Spleen (tissue), 11 donors: Measurements from ENCODE around the gene RIMKLA. TPM values are rescaled to one million over a fixed set of nuclear protein-coding genes. Genes with fewer than 3 reads are reported as not detected.

Experiments
- DNase-seq: peaks from one replicate; pipeline ENCODE4 v3.0.0-alpha.2; 2020
- H3K27ac ChIP-seq, 8 donors: fragments of 200-600 bp; sonication (generic) in 7 of 8; 1 replicate in 4 of 8; 2 replicates in 4 of 8; pipeline versions ENCODE4 v1.5.0 to v1.8.0; 2016 to 2021; ENCODE audit warnings: inconsistent platforms in 4 of 8, mild to moderate bottlenecking in 4 of 8, moderate library complexity in 1 of 8
- H3K27me3 ChIP-seq, 7 donors: fragments of 200-600 bp; sonication (generic) in 6 of 7; replicated peaks in 1 of 7; 1 replicate in 4 of 7; 2 replicates in 3 of 7; pipeline versions ENCODE4 v1.5.0 to v1.8.0; 2016 to 2021; ENCODE audit warnings: inconsistent platforms in 3 of 7, mild to moderate bottlenecking in 1 of 7
- H3K36me3 ChIP-seq, 6 donors: fragments of 200-600 bp; sonication (generic) in 5 of 6; 1 replicate in 4 of 6; 2 replicates in 2 of 6; pipeline versions ENCODE4 v1.5.0 to v1.8.0; 2016 to 2021; ENCODE audit warnings: inconsistent platforms in 2 of 6
- H3K4me1 ChIP-seq, 6 donors: fragments of 200-600 bp; sonication (generic) in 5 of 6; 1 replicate in 3 of 6; 2 replicates in 3 of 6; pipeline versions ENCODE4 v1.5.0 to v1.8.0; 2016 to 2021; ENCODE audit warnings: inconsistent platforms in 3 of 6
- H3K4me3 ChIP-seq, 8 donors: fragments of 200-600 bp; sonication (generic) in 7 of 8; 1 replicate in 4 of 8; 2 replicates in 4 of 8; pipeline versions ENCODE4 v1.5.0 to v1.8.0; 2016 to 2021; ENCODE audit warnings: inconsistent platforms in 4 of 8, mild to moderate bottlenecking in 4 of 8, moderate library complexity in 2 of 8
- H3K9me3 ChIP-seq, 8 donors: fragments of 200-600 bp; sonication (generic) in 7 of 8; 1 replicate in 4 of 8; 2 replicates in 4 of 8; pipeline versions ENCODE4 v1.5.0 to v1.8.0; 2016 to 2021; ENCODE audit warnings: inconsistent platforms in 4 of 8
- CTCF ChIP-seq, 11 experiments: fragments of 200-600 bp in 7 of 11; fragments of 450-650 bp in 4 of 11; sonication (generic) in 4 of 11; IDR thresholded peaks in 8 of 11; conservative IDR thresholded peaks in 3 of 11; 1 replicate in 7 of 11; 2 replicates in 4 of 11; pipeline versions ENCODE4 v1.4.0 to v1.8.0; 2016 to 2021; ENCODE audit warnings: antibody characterized with exemption in 11 of 11, inconsistent platforms in 4 of 11, mild to moderate bottlenecking in 1 of 11
- POLR2A ChIP-seq, 3 donors: fragments of 450-650 bp; IDR thresholded peaks; one replicate each; pipeline ENCODE4 v1.5.1; 2017; ENCODE audit warnings: antibody characterized with exemption in 3 of 3, mild to moderate bottlenecking in 1 of 3
- POLR2AphosphoS5 ChIP-seq, 3 donors: sonication (generic); formaldehyde crosslinking; IDR thresholded peaks; one replicate each; pipeline ENCODE4 v1.5.1; 2017; ENCODE audit warnings: antibody characterized with exemption in 3 of 3
- WGBS, 5 donors: extraction: QIAGEN DNeasy Blood & Tissue Kit in 3 of 5; methylation state at CpG; one replicate each; pipeline versions ENCODE4 v1.1.5 to v1.1.7; 2013 to 2018; 5-methylcytosine and 5-hydroxymethylcytosine counted together
- intact Hi-C: fragments of 100-400 bp; cut with DNase I; formaldehyde crosslinking; loops from one replicate; pipeline ENCODE4 v1.15.0; 2023; ENCODE audit warnings: low total_unique reads
- polyA plus RNA-seq, 3 donors: library from polyadenylated mRNA; stranded (reverse); fragments of 200-250 nt; gene quantifications; one replicate each; pipeline ENCODE4 v1.2.1, GENCODE V29; 2013
- total RNA-seq, 7 donors: library from RNA; depleted of rRNA in 3 of 7; stranded (reverse); fragments of >200 nt in 3 of 7; fragmentation: NEBNext Ultra II Directional in 4 of 7; extraction: Animal tissue kit (Norgen Biotek cat#: 25700) in 4 of 7; gene quantifications; one replicate each; pipeline versions ENCODE4 v1.1.0 to v1.2.1, GENCODE V29; 2016 to 2021
- donor health status: healthy with polysubstance abuse.
- donor health status: DM: no; HTN: no; CAD: no; lungs with moderate emphysema.
- donor health status: DM: no; HTN: no; CAD: no.
- donor health status: Bipolar disorder and iron deficiency.
- donor health status: healthy.
- donor health status: DM: no; HTN: no; CAD: no.
- donor health status: DM: yes; HTN: yes; CAD: no.

Gene RIMKLA
- total and polyA plus RNA-seq, 10 donors = 0.06 to 1.4 (median 0.28) TPM

- H3K4me3 ChIP-seq = peak overlapping the region; percentile 80 to 99 (median 98)
- H3K27me3 ChIP-seq = no peaks in the 10 kb centered on the region
- intact Hi-C loops = loop anchor here (10.0 kb wide), 1 partner anchor 160 kb away; no protein-coding TSS in a partner anchor
- no peaks in the 10 kb centered on the region for H3K9me3 ChIP-seq
- no peak for DNase-seq
- H3K4me1 ChIP-seq = peaks cover 22 to 68% (median 47%) of the 10 kb centered on the region in 6 donors
- 0% methylated on average over 25 to 58 of the region's 58 CpGs for WGBS, 5 donors
- H3K27ac ChIP-seq = peak overlapping the region; percentile 89 to 97 (median 94)
- no peaks in the 10 kb centered on the region for H3K36me3 ChIP-seq
- TF ChIP-seq CTCF (IDR thresholded peaks at IDR 0.05 in 8 of 11, conservative IDR thresholded peaks at IDR 0.05 in 3 of 11) = no peak
- peak; percentile 12 to 71 (median 66) for TF ChIP-seq POLR2AphosphoS5 (IDR thresholded peaks at IDR 0.05)
Observed at GRCh38 chr1:42334240-42335049, 46.1 kb upstream of the RIMKLA start.

- Histone ChIP-seq H3K9me3 (no peaks in the 10 kb centered on the region), H3K4me1 (peaks cover 22 to 60% (median 44%) of the 10 kb centered on the region in 6 donors), H3K27me3 (no peaks in the 10 kb centered on the region), H3K36me3 (no peaks in the 10 kb centered on the region), H3K4me3 (peak within 1 kb of the TSS; percentile 80 to 99 (median 98)), H3K27ac (peak within 1 kb of the TSS; percentile 89 to 97 (median 94))
- TF ChIP-seq POLR2AphosphoS5 (IDR thresholded peaks at IDR 0.05) (peak; percentile 93 to 94 (median 93)), POLR2A (IDR thresholded peaks at IDR 0.05) (peak in 2 of 3 donors; percentile 5 to 23), CTCF (IDR thresholded peaks at IDR 0.05 in 8 of 11, conservative IDR thresholded peaks at IDR 0.05 in 3 of 11) (peak in 4 of 11 experiments; percentile 20 to 49 (median 26))
- DNase-seq = peak; percentile 98
- intact Hi-C loops = loop anchor here (10.0 kb wide), 1 partner anchor 160 kb away; no protein-coding TSS in a partner anchor
- WGBS, 5 donors = 0 to 5% (median 1%) methylated on average over 4 to 79 of the region's 79 CpGs
Observed at GRCh38 chr1:42335050-42335808, 45.4 kb upstream of the RIMKLA start, which contains the start of gene FOXJ3. FOXJ3 (minus strand) TSS chr1:42335235; CDS start chr1:42311093, 24,142 bp downstream.

GRCh38 chr1:42335809-42336518 lies 44.6 kb upstream of the RIMKLA start:
- intact Hi-C loops = loop anchor here (10.0 kb wide), 1 partner anchor 161 kb away; no protein-coding TSS in a partner anchor

More at GRCh38 chr1:42335809-42336518, 44.6 kb upstream of the RIMKLA start:
- Histone ChIP-seq H3K4me3 (peak overlapping the region; percentile 80 to 99 (median 98)), H3K27ac (peak overlapping the region in 7 of 8 donors; percentile 89 to 97 (median 94)), H3K36me3 (no peaks in the 10 kb centered on the region), H3K4me1 (peaks cover 22 to 53% (median 40%) of the 10 kb centered on the region in 6 donors), H3K9me3 (no peaks in the 10 kb centered on the region), H3K27me3 (no peaks in the 10 kb centered on the region)
- TF ChIP-seq POLR2AphosphoS5 (IDR thresholded peaks at IDR 0.05) = no peak
- no peak for TF ChIP-seq POLR2A (IDR thresholded peaks at IDR 0.05)
- no peak for TF ChIP-seq CTCF (IDR thresholded peaks at IDR 0.05 in 8 of 11, conservative IDR thresholded peaks at IDR 0.05 in 3 of 11)
- no peak for DNase-seq
- 12 to 16% (median 13%) methylated on average over 9 of the region's 9 CpGs for WGBS, 5 donors
